Liver (tissue), 3 donors: ENCODE results near the gene SNCAIP.

Experiments
- CTCF ChIP-seq: fragments of 150-350 bp; IDR thresholded peaks from 2 replicates; pipeline ENCODE4 v1.5.1; 2017; ENCODE audit warnings: improper control_type of control experiment, low read depth, low read length; ENCODE audit not compliant: missing input control
- EGR1 ChIP-seq, 2 donors: IDR thresholded peaks; 2 replicates each; pipeline ENCODE4 v1.6.1; 2016 to 2018; ENCODE audit warnings: antibody characterized with exemption in 2 of 2, low read depth in 2 of 2
- FOXA1 ChIP-seq: IDR thresholded peaks from 2 replicates; pipeline ENCODE4 v1.6.1; 2016; ENCODE audit warnings: antibody characterized with exemption
- GABPA ChIP-seq, 2 donors: IDR thresholded peaks in 1 of 2; conservative IDR thresholded peaks in 1 of 2; 2 replicates each; pipeline ENCODE4 v1.6.1; 2016; ENCODE audit warnings: antibody characterized with exemption in 2 of 2, mild to moderate bottlenecking in 1 of 2, moderate library complexity in 1 of 2
- HNF4A ChIP-seq, 2 donors: conservative IDR thresholded peaks; 2 replicates each; pipeline ENCODE4 v1.6.1; 2016; ENCODE audit warnings: antibody characterized with exemption in 2 of 2, mild to moderate bottlenecking in 2 of 2
- JUND ChIP-seq, 2 donors: IDR thresholded peaks; 2 replicates each; pipeline ENCODE4 v1.6.1; 2016; ENCODE audit warnings: antibody characterized with exemption in 2 of 2
- MAX ChIP-seq: IDR thresholded peaks from 2 replicates; pipeline ENCODE4 v1.6.1; 2016; ENCODE audit warnings: antibody characterized with exemption
- NR2F2 ChIP-seq: IDR thresholded peaks from 2 replicates; pipeline ENCODE4 v1.6.1; 2016; ENCODE audit warnings: antibody characterized with exemption
- RAD21 ChIP-seq, 2 donors: IDR thresholded peaks; 2 replicates each; pipeline ENCODE4 v1.6.1; 2016; ENCODE audit warnings: antibody characterized with exemption in 2 of 2, mild to moderate bottlenecking in 2 of 2
- REST ChIP-seq: IDR thresholded peaks from 2 replicates; pipeline ENCODE4 v1.6.1; 2016; ENCODE audit warnings: antibody characterized with exemption, mild to moderate bottlenecking
- RXRA ChIP-seq, 2 donors: IDR thresholded peaks; 2 replicates each; pipeline ENCODE4 v1.6.1; 2017 to 2018; ENCODE audit warnings: antibody characterized with exemption in 2 of 2, mild to moderate bottlenecking in 1 of 2
- TAF1 ChIP-seq: conservative IDR thresholded peaks from 2 replicates; pipeline ENCODE4 v1.6.1; 2016; ENCODE audit warnings: antibody characterized with exemption, mild to moderate bottlenecking
- YY1 ChIP-seq: IDR thresholded peaks from 2 replicates; pipeline ENCODE4 v1.6.1; 2016; ENCODE audit warnings: antibody characterized with exemption, mild to moderate bottlenecking
- ZBTB33 ChIP-seq: IDR thresholded peaks from 2 replicates; pipeline ENCODE4 v1.6.1; 2016; ENCODE audit warnings: antibody characterized with exemption
- donor health status: healthy.
- donor health status: healthy.

GRCh38 chr5:122465994-122466393 is 154.0 kb downstream of the SNCAIP start:
- TF ChIP-seq CTCF: no peak
- TF ChIP-seq YY1: no peak
- TF ChIP-seq EGR1 (IDR thresholded peaks at IDR 0.05; ENCODE audit: low read depth in 2 of 2): no peak
- TF ChIP-seq NR2F2: no peak
- TF ChIP-seq JUND (IDR thresholded peaks at IDR 0.05): no peak
- TF ChIP-seq REST: no peak
- TF ChIP-seq TAF1: no peak
- no peak for TF ChIP-seq RXRA (IDR thresholded peaks at IDR 0.05)
- no peak for TF ChIP-seq ZBTB33
- no peak for TF ChIP-seq MAX
- TF ChIP-seq HNF4A (conservative IDR thresholded peaks at IDR 0.05): no peak
- no peak for TF ChIP-seq RAD21 (IDR thresholded peaks at IDR 0.05)
- TF ChIP-seq GABPA (IDR thresholded peaks at IDR 0.05 in 1 of 2, conservative IDR thresholded peaks at IDR 0.05 in 1 of 2): no peak
- TF ChIP-seq FOXA1: no peak
